Measurements from ENCODE around the gene GNAT3. TPM values are rescaled to one million over a fixed set of nuclear protein-coding genes. Genes with fewer than 3 reads are reported as not detected.

The GNAT3 gene
- not detected for total RNA-seq

GRCh38 chr7:80511964-80512363 lies at the start of gene GNAT3:
GNAT3 (minus strand) TSS chr7:80512064; CDS start chr7:80511926, 138 bp downstream.
- TF ChIP-seq, protein P1, sequence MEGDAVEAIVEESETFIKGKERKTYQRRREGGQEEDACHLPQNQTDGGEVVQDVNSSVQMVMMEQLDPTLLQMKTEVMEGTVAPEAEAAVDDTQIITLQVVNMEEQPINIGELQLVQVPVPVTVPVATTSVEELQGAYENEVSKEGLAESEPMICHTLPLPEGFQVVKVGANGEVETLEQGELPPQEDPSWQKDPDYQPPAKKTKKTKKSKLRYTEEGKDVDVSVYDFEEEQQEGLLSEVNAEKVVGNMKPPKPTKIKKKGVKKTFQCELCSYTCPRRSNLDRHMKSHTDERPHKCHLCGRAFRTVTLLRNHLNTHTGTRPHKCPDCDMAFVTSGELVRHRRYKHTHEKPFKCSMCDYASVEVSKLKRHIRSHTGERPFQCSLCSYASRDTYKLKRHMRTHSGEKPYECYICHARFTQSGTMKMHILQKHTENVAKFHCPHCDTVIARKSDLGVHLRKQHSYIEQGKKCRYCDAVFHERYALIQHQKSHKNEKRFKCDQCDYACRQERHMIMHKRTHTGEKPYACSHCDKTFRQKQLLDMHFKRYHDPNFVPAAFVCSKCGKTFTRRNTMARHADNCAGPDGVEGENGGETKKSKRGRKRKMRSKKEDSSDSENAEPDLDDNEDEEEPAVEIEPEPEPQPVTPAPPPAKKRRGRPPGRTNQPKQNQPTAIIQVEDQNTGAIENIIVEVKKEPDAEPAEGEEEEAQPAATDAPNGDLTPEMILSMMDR (IDR thresholded peaks at IDR 0.05; ENCODE audit: low read depth), result no peak

DNA sequence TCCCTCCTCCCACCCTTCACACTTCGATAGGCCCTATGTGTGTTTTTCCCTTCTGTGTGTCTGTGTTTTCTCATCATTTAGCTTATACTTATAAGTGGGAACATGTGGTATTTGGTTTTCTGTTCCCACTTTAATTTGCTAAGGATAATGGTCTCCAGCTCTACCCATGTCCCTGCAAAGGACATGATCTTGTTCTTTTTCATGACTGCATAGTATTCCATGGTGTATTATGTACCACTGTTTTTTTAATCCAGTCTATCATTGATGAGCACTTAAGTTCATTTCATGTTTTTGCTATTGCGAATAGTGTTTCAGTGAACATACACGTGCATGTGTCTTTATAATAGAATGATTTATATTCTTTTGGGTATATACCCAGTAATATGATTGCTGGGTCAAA lies 46.3 kb upstream of the GNAT3 start:
- TF ChIP-seq, protein P1 (IDR thresholded peaks at IDR 0.05; ENCODE audit: low read depth), result no peak

DNA sequence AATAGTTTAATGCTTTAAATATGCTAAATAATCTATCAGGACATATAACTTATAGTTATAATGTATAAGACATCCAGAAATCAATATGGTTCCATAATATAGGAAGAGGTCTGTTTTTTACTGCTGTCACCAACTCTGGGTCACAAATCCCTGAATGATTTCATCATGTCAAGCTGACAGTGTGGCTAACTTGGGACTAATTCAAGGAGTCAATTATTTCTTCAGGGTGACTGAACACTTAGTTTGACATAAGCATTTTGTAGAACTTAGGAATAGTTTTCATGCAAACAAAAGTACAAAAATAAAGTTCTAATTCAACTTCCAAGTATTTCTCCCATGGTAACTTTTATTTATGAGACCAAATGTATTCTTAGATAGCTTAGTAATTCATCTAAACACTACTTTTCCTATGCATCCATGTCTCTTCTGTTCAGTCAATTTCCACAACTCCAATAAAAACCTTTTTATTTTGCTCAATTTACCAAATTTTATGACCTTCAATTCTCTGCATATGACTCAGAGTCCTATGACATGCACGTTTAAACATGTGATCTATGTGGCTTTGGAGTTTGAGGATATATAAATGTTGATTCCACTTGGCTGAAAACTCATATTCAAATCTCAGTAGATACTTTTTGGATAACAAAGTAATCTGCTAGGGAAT lies 40.3 kb upstream of the GNAT3 start:
- TF ChIP-seq, protein P1 (IDR thresholded peaks at IDR 0.05; ENCODE audit: low read depth), result no peak

- TF ChIP-seq, protein P1 (IDR thresholded peaks at IDR 0.05; ENCODE audit: low read depth), result no peak
These were observed 38.1 kb upstream of the GNAT3 start for GRCh38 chr7:80550005-80550404.

DNA sequence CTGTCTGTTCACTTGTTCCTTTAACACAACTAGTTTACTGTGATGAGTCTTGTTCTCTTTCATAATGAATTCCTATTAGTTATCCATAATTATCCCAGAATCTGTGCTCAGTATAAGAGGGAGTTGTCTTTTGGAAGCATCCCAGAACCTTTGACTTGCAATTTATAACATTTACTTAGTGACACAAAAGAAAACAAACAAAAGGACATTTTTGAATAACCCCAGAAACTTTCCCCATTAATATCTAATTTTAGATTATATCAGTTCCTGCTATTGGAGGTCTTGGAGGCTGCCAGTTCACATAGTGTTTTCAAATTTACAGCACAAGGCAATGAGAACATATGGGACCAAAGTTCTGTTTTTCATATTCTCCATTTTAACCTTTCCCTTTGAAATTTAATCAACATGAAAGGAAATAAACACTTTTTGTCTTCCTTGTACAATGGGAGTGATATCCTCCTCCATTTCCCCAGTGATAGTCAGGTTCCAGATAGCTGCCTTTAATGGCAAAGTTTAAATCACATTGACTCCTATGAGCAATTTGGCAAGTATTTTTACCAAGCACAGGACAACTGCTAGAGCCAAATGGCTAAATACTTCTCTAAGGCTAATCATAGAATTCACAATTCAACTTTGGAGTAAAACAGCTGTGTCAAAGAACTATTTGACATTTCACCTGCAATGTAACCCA lies 37.1 kb upstream of the GNAT3 start:
- TF ChIP-seq, protein P1 (IDR thresholded peaks at IDR 0.05; ENCODE audit: low read depth), result no peak

GRCh38 chr7:80542398-80542797 lies 30.5 kb upstream of the GNAT3 start:
- TF ChIP-seq, protein P1 (IDR thresholded peaks at IDR 0.05; ENCODE audit: low read depth), result no peak

DNA sequence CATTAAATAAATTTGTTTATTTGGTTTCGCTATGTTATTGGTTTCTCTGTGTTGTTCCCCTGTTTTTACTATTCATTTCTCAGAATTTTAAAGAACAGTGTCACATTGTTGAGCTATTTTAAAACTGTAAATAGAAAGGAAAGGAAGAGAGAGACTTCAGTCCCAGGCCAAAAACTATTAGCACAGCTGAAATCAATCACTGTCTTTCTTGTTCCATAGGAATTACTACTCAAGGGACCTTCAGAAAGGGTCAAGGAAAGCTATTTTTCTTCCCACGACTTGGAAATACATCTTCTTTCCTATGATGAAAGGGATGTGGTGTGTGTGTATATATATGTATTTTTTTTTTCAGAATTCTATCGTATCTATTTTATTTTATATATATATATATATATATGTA lies 29.0 kb upstream of the GNAT3 start:
- TF ChIP-seq, protein P1 (IDR thresholded peaks at IDR 0.05; ENCODE audit: low read depth), result no peak

All from subcutaneous adipose tissue (tissue), 4 donors.